Fibroblast of lung (primary cell): ENCODE data around the gene NUP214. TPM values are rescaled to one million over a fixed set of nuclear protein-coding genes. Genes with fewer than 3 reads are reported as not detected.

Experiments used
- DNase-seq, 2 donors: peaks; one replicate each; pipeline versions ENCODE4 v3.0.0 to v3.0.0-alpha.2; 2010; ENCODE audit warnings: low read depth in 2 of 2
- H2AFZ ChIP-seq: 2 replicates; pipeline ENCODE4 v1.5.1; 2012; ENCODE audit warnings: low read length, control low read depth, inconsistent platforms
- H3K27ac ChIP-seq: 2 replicates; pipeline ENCODE4 v1.5.1; 2011; ENCODE audit warnings: low read length, control low read depth; ENCODE audit not compliant: insufficient read depth
- H3K27me3 ChIP-seq: 2 replicates; pipeline ENCODE4 v1.5.1; 2011; ENCODE audit warnings: mild to moderate bottlenecking, low read length; ENCODE audit not compliant: control insufficient read depth, insufficient read depth
- H3K36me3 ChIP-seq: 2 replicates; pipeline ENCODE4 v1.5.1; 2011; ENCODE audit warnings: low read length; ENCODE audit not compliant: control insufficient read depth, insufficient read depth
- H3K4me1 ChIP-seq: 2 replicates; pipeline ENCODE4 v1.5.1; 2011; ENCODE audit warnings: low read length; ENCODE audit not compliant: control insufficient read depth, insufficient read depth; ENCODE audit errors: extremely low read depth
- H3K4me2 ChIP-seq: 2 replicates; pipeline ENCODE4 v1.5.1; 2011; ENCODE audit warnings: low read length, control low read depth; ENCODE audit not compliant: insufficient read depth; ENCODE audit errors: extremely low read depth
- H3K4me3 ChIP-seq, 4 experiments: fragments of 200-600 bp in 1 of 4; sonication (generic) in 1 of 4; replicated peaks in 1 of 4; 2 replicates each; pipeline ENCODE4 v1.5.1; 2011 to 2016; ENCODE audit warnings: low read length in 4 of 4, low read depth in 3 of 4, mild to moderate bottlenecking in 3 of 4, control low read depth in 2 of 4, inconsistent platforms in 1 of 4, mixed read lengths in 1 of 4; ENCODE audit not compliant: insufficient read depth in 1 of 4; ENCODE audit errors: control extremely low read depth in 1 of 4
- H3K79me2 ChIP-seq: 2 replicates; pipeline ENCODE4 v1.5.1; 2012; ENCODE audit warnings: mild to moderate bottlenecking, low read length, inconsistent platforms; ENCODE audit not compliant: control insufficient read depth, insufficient read depth
- H3K9ac ChIP-seq: 2 replicates; pipeline ENCODE4 v1.5.1; 2011; ENCODE audit warnings: mild to moderate bottlenecking, low read length, control low read depth; ENCODE audit not compliant: insufficient read depth
- H3K9me3 ChIP-seq: 2 replicates; pipeline ENCODE4 v1.5.1; 2012; ENCODE audit warnings: low read depth, low read length; ENCODE audit not compliant: control insufficient read depth, insufficient read depth
- H4K20me1 ChIP-seq: 2 replicates; pipeline ENCODE4 v1.5.1; 2011; ENCODE audit warnings: low read length; ENCODE audit not compliant: control insufficient read depth, insufficient read depth; ENCODE audit errors: extremely low read depth
- EZH2 ChIP-seq: IDR thresholded peaks from 2 replicates; pipeline ENCODE4 v1.5.1; 2012; ENCODE audit warnings: low read length, control low read depth, mild to moderate bottlenecking; ENCODE audit errors: missing control alignments
- polyA plus RNA-seq, 2 donors: library from polyadenylated mRNA; depleted of rRNA in 1 of 2; stranded (reverse) in 1 of 2; unstranded in 1 of 2; fragments of >200 nt; gene quantifications; 2 replicates each; pipeline ENCODE4 v1.2.1, GENCODE V29; 2011 to 2012; ENCODE audit warnings: missing spikeins in 1 of 2
- total RNA-seq: library from RNA; depleted of rRNA; stranded (reverse); fragments of >200 nt; gene quantifications from 2 replicates; pipeline ENCODE4 v1.2.1, GENCODE V29; 2014
- TF ChIP-seq, protein P1 (sequence below), 2 donors: IDR thresholded peaks in 1 of 2; conservative IDR thresholded peaks in 1 of 2; 1 replicate in 1 of 2; 2 replicates in 1 of 2; pipeline ENCODE4 v1.5.1; 2011 to 2012; ENCODE audit warnings: low read length in 2 of 2, control low read depth in 1 of 2, inconsistent platforms in 1 of 2, low read depth in 1 of 2, mild to moderate bottlenecking in 1 of 2

Gene NUP214
- total and polyA plus RNA-seq, 2 donors (not counting 1 experiment from before 2014, with no cell fraction given), result 5.0 to 12.2 TPM

- Histone ChIP-seq H3K4me2 (no peak overlapping the region), H3K9ac (no peak overlapping the region), H4K20me1 (no peaks in the 10 kb centered on the region), H3K4me1 (no peaks in the 10 kb centered on the region), H3K36me3 (no peaks in the 10 kb centered on the region), H3K9me3 (no peaks in the 10 kb centered on the region), H3K27ac (no peak overlapping the region), H3K79me2 (no peaks in the 10 kb centered on the region), H3K4me3 (no peak overlapping the region), H3K27me3 (no peaks in the 10 kb centered on the region), H2AFZ (no peak overlapping the region)
- TF ChIP-seq, protein P1, sequence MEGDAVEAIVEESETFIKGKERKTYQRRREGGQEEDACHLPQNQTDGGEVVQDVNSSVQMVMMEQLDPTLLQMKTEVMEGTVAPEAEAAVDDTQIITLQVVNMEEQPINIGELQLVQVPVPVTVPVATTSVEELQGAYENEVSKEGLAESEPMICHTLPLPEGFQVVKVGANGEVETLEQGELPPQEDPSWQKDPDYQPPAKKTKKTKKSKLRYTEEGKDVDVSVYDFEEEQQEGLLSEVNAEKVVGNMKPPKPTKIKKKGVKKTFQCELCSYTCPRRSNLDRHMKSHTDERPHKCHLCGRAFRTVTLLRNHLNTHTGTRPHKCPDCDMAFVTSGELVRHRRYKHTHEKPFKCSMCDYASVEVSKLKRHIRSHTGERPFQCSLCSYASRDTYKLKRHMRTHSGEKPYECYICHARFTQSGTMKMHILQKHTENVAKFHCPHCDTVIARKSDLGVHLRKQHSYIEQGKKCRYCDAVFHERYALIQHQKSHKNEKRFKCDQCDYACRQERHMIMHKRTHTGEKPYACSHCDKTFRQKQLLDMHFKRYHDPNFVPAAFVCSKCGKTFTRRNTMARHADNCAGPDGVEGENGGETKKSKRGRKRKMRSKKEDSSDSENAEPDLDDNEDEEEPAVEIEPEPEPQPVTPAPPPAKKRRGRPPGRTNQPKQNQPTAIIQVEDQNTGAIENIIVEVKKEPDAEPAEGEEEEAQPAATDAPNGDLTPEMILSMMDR (conservative IDR thresholded peaks at IDR 0.05 in 1 of 2, IDR thresholded peaks at IDR 0.05 in 1 of 2; ENCODE audit: low read depth in 1 of 2, low read length in 2 of 2), result no peak
- TF ChIP-seq EZH2, result no peak
- DNase-seq, result no peak
Observed at GRCh38 chr9:131217331-131218031, 92.1 kb downstream of the NUP214 start.

DNA sequence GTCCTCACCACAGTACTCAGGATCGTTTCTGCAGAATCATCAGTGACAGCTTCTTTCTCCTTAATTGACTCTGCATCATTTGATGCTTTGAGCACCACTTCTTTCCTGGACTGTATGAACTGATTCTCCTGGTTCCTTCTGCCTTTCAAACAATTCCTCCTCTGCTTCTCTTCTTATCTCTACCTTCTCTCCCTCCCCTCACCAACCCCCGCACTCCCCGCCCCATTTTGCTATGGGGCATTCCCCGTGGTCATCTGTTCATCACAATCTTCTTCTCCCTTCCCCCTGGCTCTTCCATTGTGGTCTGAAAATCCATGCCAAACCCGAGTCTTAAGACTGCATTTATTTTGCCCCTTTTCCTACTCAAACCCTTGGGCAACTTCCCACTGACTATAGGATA lies 93.0 kb downstream of the NUP214 start:
- TF ChIP-seq EZH2, result no peak
- TF ChIP-seq, protein P1 (conservative IDR thresholded peaks at IDR 0.05 in 1 of 2, IDR thresholded peaks at IDR 0.05 in 1 of 2; ENCODE audit: low read depth in 1 of 2, low read length in 2 of 2), result no peak

GRCh38 chr9:131220485-131220884 lies 95.1 kb downstream of the NUP214 start:
- no peak for DNase-seq
- H3K4me3 ChIP-seq, result no peak overlapping the region
- peaks cover 1% of the 10 kb centered on the region for H3K36me3 ChIP-seq
- no peak overlapping the region for H2AFZ ChIP-seq
- H3K9ac ChIP-seq, result no peak overlapping the region
- no peak overlapping the region for H3K27ac ChIP-seq
- TF ChIP-seq, protein P1 (conservative IDR thresholded peaks at IDR 0.05 in 1 of 2, IDR thresholded peaks at IDR 0.05 in 1 of 2; ENCODE audit: low read depth in 1 of 2, low read length in 2 of 2), result no peak
- TF ChIP-seq EZH2, result no peak
- H3K9me3 ChIP-seq, result no peaks in the 10 kb centered on the region
- no peak overlapping the region for H3K4me2 ChIP-seq
- no peaks in the 10 kb centered on the region for H3K4me1 ChIP-seq
- no peaks in the 10 kb centered on the region for H4K20me1 ChIP-seq
- no peaks in the 10 kb centered on the region for H3K27me3 ChIP-seq
- no peaks in the 10 kb centered on the region for H3K79me2 ChIP-seq

More for the DNA sequence above, 93.0 kb downstream of the NUP214 start:
- H4K20me1 ChIP-seq, result no peaks in the 10 kb centered on the region
- no peaks in the 10 kb centered on the region for H3K4me1 ChIP-seq
- H3K36me3 ChIP-seq, result no peaks in the 10 kb centered on the region
- no peak overlapping the region for H3K4me2 ChIP-seq
- H3K4me3 ChIP-seq, result no peak overlapping the region
- no peaks in the 10 kb centered on the region for H3K27me3 ChIP-seq
- DNase-seq, result no peak
- no peaks in the 10 kb centered on the region for H3K79me2 ChIP-seq
- no peak overlapping the region for H3K9ac ChIP-seq
- no peaks in the 10 kb centered on the region for H3K9me3 ChIP-seq
- no peak overlapping the region for H3K27ac ChIP-seq
- H2AFZ ChIP-seq, result no peak overlapping the region
